ENCODE results near the gene C2.

DNA sequence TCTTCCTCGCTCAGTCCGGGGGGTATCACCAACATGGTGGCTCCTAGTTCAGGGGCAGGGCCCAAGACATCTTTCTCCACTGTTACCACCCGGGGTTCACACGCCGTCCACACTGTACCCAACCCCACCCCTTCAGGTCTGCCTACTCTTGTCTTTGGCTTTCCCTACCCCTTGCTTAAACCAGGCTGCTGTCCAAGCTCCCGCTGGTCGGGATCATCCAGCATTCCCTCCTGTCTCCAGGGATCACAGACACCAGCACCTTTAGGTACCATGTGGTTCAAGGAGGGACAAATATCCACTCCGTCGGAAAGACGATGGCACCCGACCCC, 30.9 kb downstream of the C2 start:
- TF ChIP-seq CTCF (IDR thresholded peaks at IDR 0.05) (peak in 1 of 3 donors; percentile 22), POLR2A (IDR thresholded peaks at IDR 0.05) (no peak), EP300 (IDR thresholded peaks at IDR 0.05) (no peak)
